NCI-H82 (cell line): ENCODE measurements around the gene CACUL1.
"Not testable (repeated sequence)": the region's sequence is repeated elsewhere in the genome, so short reads cannot be mapped to it uniquely, and the experiment has no call there.

Source experiments
- DNase-seq: peaks from one replicate; lab custom pipeline; 2025; lab: John Stamatoyannopoulos, UW

The CACUL1 gene

GRCh38 chr10:118768041-118768919 lies 13.5 kb upstream of the CACUL1 start:
- DNase-seq, result no peak

- peak; percentile 8 for DNase-seq
These were observed 12.7 kb upstream of the CACUL1 start for GRCh38 chr10:118767297-118768040.

DNA sequence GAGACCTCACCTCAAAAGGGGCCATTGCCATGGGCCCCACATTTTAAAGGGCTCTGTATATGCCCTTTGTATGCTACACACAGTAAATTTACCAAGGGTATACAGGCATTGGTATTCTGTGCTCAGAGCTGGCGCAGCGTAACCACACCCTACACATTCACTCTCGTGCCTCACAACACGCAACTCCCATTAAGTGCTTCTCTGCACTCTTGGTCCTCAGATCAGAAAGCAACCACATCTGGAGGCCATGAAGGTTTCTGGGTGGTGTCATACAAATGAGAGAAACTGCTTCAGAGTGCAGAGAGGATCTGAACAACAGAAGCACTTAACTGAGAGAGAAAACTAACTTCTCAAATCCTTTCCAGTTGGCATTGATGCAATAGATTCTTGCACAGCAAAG lies 9.4 kb upstream of the CACUL1 start:
- no peak for DNase-seq

- no peak for DNase-seq
These were observed 8.6 kb upstream of the CACUL1 start for GRCh38 chr10:118763202-118763988.

- DNase-seq, result no peak
These were observed 5.5 kb upstream of the CACUL1 start for GRCh38 chr10:118760265-118760664.

- no peak for DNase-seq
These were observed 3.7 kb upstream of the CACUL1 start for GRCh38 chr10:118758449-118758848.

DNA sequence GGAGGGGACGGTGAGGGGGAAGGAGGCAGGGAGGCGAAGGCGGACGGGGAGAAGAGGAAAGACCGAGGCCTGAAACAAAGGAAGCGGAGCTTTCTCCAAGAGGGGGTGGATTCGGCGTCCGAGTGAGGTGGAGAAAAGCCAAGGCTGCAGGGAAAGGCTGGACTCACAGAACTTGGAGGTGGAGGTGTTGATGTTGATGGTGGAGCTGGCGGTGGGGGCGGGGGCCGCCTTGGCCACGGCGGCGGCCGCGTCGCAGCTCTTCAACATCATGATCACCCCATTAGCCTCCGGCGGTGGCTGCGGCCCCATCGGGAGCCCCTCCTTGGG lies 578 bp downstream of the CACUL1 start:
- DNase-seq, result peak; percentile 62

DNA sequence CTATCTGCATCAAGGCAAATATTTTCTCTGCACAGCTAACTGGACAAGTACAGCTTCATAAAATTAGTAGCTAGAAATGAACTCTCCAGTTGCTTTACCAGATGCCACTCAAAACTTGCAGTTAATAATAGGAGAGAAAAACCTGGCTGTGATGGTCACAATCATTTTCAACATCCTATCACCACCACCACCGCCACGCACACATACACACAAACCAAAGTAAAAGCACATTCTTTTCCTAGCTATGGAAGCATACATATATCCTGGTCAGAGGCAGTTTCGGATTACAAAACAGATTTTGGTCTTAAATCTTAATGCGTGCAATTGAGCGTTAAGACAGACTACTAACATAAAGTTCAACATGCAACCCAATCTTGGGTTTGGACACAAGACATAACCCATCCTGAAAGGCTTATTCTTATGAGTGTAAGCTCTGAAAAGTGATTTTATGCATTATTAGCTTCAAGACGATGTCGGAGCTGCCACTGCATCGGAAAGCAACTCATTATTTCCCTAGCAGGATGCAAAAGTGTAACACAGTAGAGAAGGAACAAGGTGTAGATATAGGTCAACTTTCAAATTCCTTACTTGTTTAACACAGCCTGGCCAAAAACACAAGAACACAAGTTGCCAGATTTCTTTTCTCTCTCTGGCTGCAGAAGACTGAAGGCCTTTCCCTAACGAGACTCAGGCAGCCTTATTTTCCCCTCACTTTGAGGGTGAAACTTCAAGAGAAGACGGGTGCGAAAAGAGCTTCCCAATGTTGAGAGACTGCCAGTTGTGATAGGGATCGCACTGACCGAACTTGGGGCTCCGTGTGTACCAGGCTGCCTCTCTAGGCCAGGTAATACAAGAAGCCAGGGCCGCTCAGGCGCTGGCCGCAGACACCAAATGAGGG lies 1.2 kb downstream of the CACUL1 start:
- DNase-seq, result no peak

DNA sequence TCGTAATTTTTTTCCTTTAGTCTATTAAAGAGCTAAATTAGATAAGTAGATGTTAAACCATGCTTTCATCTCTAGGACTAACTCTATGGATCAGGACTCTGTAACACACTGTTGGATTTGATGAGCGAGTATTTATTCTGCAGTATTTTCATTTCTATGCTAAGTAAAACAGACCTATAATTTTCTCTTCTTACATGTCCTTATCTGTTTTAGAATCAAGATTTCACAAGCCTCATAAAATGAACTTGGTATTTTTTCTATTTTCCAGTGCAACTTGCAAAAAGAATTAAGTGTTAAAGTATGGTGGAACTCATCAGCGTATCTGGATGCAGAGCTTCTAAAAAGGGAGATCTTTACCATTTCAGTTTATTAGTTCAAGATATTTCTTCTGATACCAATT lies 2.4 kb downstream of the CACUL1 start:
- no peak for DNase-seq

GRCh38 chr10:118751265-118751664 lies 3.5 kb downstream of the CACUL1 start:
- DNase-seq, result no peak

GRCh38 chr10:118748041-118748440 lies 6.7 kb downstream of the CACUL1 start:
- no peak for DNase-seq

- no peak for DNase-seq
These were observed 8.5 kb downstream of the CACUL1 start for GRCh38 chr10:118746246-118746645.

DNA sequence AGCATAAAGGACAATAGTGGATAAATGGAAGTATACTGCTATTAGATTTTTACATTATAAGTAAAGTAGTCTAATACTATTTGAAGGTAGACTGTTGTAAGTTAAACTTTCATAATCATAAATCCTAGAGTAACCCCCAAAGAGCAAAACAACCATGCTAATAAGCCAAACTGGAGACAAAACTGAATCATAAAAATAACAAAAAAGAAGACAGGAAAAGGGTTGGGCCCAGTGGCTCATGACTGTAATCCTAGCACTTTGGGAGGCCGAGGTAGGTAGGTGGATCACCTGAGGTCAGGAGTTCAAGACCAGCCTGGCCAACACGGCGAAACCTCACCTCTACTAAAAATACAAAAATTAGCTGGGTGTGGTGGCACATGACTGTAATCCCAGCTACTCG lies 9.7 kb downstream of the CACUL1 start:
- no peak for DNase-seq

GRCh38 chr10:118744346-118744918 lies 10.3 kb downstream of the CACUL1 start:
- not testable (repeated sequence) for DNase-seq

GRCh38 chr10:118742782-118743181 lies 12.0 kb downstream of the CACUL1 start:
- DNase-seq, result peak; percentile 59

DNA sequence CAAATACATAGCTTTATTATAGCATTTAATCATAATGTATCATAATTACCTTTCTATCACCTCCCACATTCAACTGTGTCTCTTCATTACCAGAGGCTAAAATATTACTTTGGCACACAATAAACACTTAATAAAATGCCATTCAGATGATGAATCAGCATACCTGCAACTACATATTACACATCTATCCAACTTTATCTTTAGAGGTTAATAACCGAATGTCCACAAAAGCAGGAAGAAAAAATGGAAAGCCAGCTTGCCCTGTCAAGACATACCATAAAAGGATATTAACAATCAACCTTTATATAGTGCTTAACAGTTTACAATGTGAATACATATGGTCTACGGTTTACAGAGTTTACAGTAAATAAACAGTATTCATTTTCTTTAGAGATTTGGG lies 12.7 kb downstream of the CACUL1 start:
- no peak for DNase-seq

DNA sequence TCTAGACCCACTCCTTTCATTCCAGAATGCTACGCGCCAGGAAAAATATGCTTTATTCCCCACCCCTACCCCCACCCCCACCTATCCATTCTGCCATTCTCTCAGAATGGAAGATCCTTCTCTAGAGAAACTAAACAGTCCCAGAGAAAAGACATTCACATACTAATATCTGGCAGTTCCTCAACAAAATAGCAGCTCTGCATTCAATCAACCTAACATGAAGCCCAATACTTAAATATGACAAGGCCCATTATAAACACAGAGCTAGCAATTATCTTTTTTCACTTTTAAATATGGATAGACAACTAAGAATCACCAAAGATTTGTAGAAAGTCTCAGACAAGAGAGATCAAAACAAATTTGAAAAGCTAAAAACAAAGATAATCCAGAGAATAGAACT lies 16.4 kb downstream of the CACUL1 start:
- no peak for DNase-seq

DNA sequence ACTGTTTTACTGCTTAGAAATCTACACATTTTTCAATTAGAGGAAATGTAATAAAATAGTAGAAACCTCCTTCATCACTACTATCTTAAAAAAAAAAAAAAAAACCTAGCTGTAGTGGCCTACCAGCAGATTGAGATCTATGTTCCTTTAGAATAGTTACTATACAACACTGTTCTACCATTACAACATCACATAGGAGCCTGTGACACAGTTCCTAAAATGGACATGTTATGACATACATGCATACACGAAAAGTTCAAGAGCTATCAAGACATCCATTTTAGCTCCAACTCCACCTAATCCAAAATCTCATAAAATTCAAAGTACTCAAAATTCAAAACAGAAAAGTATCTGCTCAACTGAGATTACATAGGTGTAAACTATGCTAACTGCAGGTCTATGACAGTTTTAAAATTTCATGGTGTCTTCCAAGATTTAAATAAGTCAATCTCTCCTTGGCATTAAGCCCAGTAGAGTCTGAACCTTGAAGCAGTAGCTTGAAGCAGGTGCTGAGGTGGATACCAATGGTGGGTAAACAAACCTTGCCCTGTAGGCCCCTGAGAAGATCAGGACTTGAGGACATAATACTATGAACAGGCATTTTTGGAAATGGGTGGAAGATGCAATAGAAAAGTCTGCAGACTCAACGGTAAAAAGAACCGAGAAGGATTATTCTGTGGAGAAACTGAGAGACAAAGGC lies 17.0 kb downstream of the CACUL1 start:
- DNase-seq, result no peak

- DNase-seq, result no peak
These were observed 19.5 kb downstream of the CACUL1 start for GRCh38 chr10:118735294-118735693.

DNA sequence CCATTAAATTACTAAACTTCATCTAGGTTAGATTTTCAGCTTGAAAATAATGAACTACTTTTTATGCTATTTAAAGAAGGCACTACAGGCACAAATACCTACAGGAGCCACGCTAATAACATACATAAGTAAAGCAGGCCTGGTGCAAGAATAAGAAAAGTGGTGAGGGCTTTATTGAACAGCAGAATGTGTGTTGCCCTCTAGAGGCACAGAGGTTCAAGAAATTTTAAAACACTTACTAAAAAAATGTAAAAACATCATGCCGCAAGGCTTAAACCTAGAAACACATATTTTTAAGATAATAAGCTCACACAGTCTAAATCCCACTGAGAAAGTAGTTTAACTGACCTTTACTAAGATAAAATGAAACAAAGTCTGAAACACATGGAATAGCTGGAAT lies 20.3 kb downstream of the CACUL1 start:
- peak; percentile 7 for DNase-seq
